ENCODE measurements around the gene ADAM17.

ADAM17 gene

GRCh38 chr2:9441556-9441955 is 114.1 kb downstream of the ADAM17 start:
- no peak overlapping the region for H3K27ac ChIP-seq
- H3K4me3 ChIP-seq, result no peak overlapping the region
- no peak for DNase-seq (ENCODE audit: low spot score)
- TF ChIP-seq CTCF (IDR thresholded peaks at IDR 0.05), result no peak

- H3K27ac ChIP-seq, result no peak overlapping the region
- H3K4me3 ChIP-seq, result no peak overlapping the region
- DNase-seq (ENCODE audit: low spot score), result no peak
- no peak for TF ChIP-seq CTCF (IDR thresholded peaks at IDR 0.05)
These were observed 115.4 kb downstream of the ADAM17 start for GRCh38 chr2:9440058-9440727.

GRCh38 chr2:9439536-9439935 is 116.1 kb downstream of the ADAM17 start:
- Histone ChIP-seq H3K4me3 (no peak overlapping the region), H3K27ac (no peak overlapping the region)
- no peak for DNase-seq (ENCODE audit: low spot score)
- TF ChIP-seq CTCF (IDR thresholded peaks at IDR 0.05), result no peak

Data from coronary artery (tissue), 2 donors.